ENCODE results near the gene CHCHD1.

GRCh38 chr10:73732931-73733623 is 48.8 kb upstream of the CHCHD1 start:
- no peak for TF ChIP-seq CEBPB (IDR thresholded peaks at IDR 0.05; ENCODE audit: low read depth)
- TF ChIP-seq RAD21 (IDR thresholded peaks at IDR 0.05; ENCODE audit: low read depth): no peak
- no peak for TF ChIP-seq CTCF (IDR thresholded peaks at IDR 0.05 in 2 of 3, conservative IDR thresholded peaks at IDR 0.05 in 1 of 3; ENCODE audit: borderline replicate concordance in 1 of 3, insufficient read depth in 1 of 3, low read depth in 2 of 3, low read length in 2 of 3)
- no peak for TF ChIP-seq REST (IDR thresholded peaks at IDR 0.05; ENCODE audit: low read depth)
- no peak for TF ChIP-seq ATF3 (IDR thresholded peaks at IDR 0.05)
- no peak for TF ChIP-seq POLR2A (IDR thresholded peaks at IDR 0.05; ENCODE audit: borderline replicate concordance, extremely low read depth, insufficient read depth, insufficient read length)
- no peak for TF ChIP-seq YY1 (IDR thresholded peaks at IDR 0.05; ENCODE audit: extremely low read depth, insufficient replicate concordance, low read depth, low read length)
- no peak for TF ChIP-seq EZH2phosphoT487 (IDR thresholded peaks at IDR 0.05; ENCODE audit: borderline replicate concordance)
- no peak for TF ChIP-seq POLR2AphosphoS5 (IDR thresholded peaks at IDR 0.05; ENCODE audit: low read depth, low read length)
- TF ChIP-seq SIN3A (IDR thresholded peaks at IDR 0.05; ENCODE audit: low read depth): no peak
- TF ChIP-seq SP1 (IDR thresholded peaks at IDR 0.05; ENCODE audit: low read depth): no peak
- TF ChIP-seq EZH2 (IDR thresholded peaks at IDR 0.05): no peak
